ENCODE measurements around the gene SLC20A1. TPM values are rescaled to one million over a fixed set of nuclear protein-coding genes. Genes with fewer than 3 reads are reported as not detected.
A peak's percentile ranks its signal among the peaks of the same experiment; 100 is the strongest.
"Not testable (repeated sequence)": the region's sequence is repeated elsewhere in the genome, so short reads cannot be mapped to it uniquely, and the experiment has no call there.

Gene SLC20A1
- total RNA-seq, 2 experiments from 2014 or later, result 105 to 113 TPM

DNA sequence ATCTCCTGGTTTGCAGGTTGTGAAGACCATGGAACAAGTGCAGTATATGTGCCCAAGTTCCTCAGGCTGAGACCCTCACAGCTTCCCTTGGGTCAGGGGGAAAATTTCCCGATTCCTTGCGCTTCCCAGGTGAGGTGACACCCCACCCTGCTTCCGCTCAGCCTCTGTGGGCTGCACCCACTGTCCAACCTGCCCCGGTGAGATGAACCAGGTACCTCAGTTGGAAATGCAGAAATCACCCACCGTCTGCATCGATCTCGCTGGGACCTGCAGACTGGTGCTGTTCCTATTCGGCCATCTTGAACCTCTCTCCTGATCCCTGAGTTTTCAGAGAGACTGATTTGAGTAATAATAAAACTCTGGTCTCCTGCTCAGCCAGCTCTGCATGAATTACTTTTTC lies 30.7 kb upstream of the SLC20A1 start:
- H3K9me3 Mint-ChIP-seq, result no peaks in the 10 kb centered on the region
- H3K27me3 Mint-ChIP-seq, result peaks cover 25% of the 10 kb centered on the region
- DNase-seq, result peak; percentile 8
- H3K4me3 Mint-ChIP-seq, result no peak overlapping the region
- H3K4me1 Mint-ChIP-seq, result peaks cover 1% of the 10 kb centered on the region
- H3K27ac Mint-ChIP-seq, result no peak overlapping the region
- H3K36me3 Mint-ChIP-seq, result peaks cover 2% of the 10 kb centered on the region
- POLR2A ChIA-PET, result no interaction called here
- no peak for ATAC-seq (ENCODE audit: low read depth)

DNA sequence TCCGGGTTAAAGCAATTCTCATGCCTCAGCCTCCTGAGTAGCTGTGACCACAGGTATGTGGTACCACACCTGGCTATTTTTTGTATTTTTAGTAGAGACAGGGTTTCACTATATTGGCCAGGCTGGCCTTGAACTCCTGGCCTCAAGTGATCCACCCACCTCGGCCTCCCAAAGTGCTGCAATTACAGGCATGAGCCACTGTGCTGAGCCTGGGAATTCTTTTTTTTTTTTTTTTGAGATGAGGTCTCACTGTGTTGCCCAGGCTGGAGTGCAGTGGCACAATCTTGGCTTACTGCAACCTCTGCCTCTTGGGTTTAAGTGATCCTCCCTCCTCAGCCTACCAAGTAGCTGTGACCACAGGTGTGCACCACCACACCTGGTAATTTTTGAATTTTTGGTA lies 29.9 kb upstream of the SLC20A1 start:
- H3K4me3 Mint-ChIP-seq; POLR2A ChIA-PET; H3K27ac Mint-ChIP-seq; H3K9me3 Mint-ChIP-seq; H3K4me1 Mint-ChIP-seq; ATAC-seq (ENCODE audit: low read depth); DNase-seq; H3K36me3 Mint-ChIP-seq: not testable (repeated sequence)
- H3K27me3 Mint-ChIP-seq, result peaks cover 19% of the 10 kb centered on the region

DNA sequence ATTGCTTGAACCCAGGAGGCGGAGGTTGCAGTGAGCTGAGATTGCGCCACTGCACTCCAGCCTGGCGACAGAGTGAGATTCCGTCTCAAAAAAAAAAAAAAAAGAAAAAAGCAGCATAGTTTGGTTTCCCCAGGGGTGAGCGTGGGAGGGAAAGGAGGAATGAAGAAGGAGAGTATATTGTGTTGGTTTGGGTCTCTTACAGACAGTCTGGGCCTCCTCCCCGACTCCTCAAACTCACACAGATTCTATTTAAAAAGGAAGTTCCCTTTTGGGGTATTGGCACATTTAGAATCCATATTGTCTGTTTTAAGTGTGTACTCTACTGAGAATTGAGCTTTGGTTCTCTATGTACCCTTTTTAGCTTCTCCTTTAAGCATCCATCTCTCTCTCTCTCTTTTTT lies 27.4 kb upstream of the SLC20A1 start:
- Mint-ChIP-seq H3K4me3 (no peak overlapping the region), H3K4me1 (peaks cover 1% of the 10 kb centered on the region), H3K27ac (no peak overlapping the region), H3K27me3 (peaks cover 4% of the 10 kb centered on the region), H3K36me3 (no peaks in the 10 kb centered on the region), H3K9me3 (no peaks in the 10 kb centered on the region)
- POLR2A ChIA-PET, result interaction anchor here (0.6 kb wide), 1 partner anchor 16 kb away, joined by 3 read pairs; no protein-coding TSS in a partner anchor
- DNase-seq (no peak), ATAC-seq (ENCODE audit: low read depth) (no peak)

DNA sequence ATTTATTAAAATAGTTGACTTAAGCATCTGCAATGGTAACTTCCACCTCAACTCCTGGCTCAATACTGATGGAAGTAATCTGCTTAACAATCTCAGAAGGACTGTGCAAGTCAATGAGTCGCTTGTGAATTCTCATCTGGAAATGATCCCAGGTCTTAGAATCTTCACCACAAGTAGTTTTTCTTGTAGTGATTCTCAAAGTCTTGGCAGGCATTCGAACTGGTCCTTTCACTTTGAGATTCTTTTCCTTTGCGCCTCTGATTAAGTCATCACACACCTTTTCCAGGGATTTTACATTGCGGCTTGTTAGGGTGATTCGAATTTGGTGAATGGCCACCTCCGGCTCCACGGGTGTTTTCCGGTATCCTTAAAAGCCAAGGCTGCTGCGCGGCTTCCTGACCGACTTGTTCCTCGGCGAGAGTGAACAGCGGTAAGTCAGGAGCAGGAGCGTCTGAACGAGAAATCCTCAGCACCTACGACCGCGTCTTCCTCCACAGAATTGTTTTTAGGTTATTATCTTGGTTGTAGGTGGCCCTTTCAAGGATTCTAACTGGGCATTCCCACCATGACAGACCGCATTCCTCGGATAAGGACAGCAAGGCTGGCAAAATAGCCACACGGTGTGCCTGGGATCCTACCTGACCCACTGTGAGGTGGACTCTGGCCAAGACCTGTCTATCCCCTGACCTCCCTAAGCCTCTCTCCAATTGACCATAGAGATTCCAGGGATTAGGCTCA lies 23.8 kb upstream of the SLC20A1 start:
- Mint-ChIP-seq H3K9me3 (no peaks in the 10 kb centered on the region), H3K27me3 (peaks cover 2% of the 10 kb centered on the region), H3K4me3 (no peak overlapping the region), H3K27ac (no peak overlapping the region), H3K4me1 (peaks cover 20% of the 10 kb centered on the region), H3K36me3 (no peaks in the 10 kb centered on the region)
- ATAC-seq (ENCODE audit: low read depth), result no peak
- POLR2A ChIA-PET, result interaction anchor here (0.6 kb wide), 1 partner anchor 23 kb away, joined by 4 read pairs; no protein-coding TSS in a partner anchor
- no peak for DNase-seq

DNA sequence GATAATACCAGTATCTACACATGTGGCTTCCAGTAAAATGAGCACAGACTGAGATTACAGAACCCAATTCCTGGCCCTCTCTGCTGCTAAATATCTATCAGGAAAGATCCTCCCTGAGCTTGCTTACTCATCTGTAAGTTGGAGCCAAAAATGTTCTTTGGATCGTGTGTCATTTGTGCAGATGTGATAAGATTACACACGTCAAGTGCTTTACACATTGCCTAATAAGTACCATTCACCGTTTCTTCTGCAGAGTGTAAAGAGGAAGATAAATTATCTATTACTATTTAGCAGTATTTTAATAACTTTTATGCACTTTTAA lies 23.2 kb upstream of the SLC20A1 start:
- peaks cover 2% of the 10 kb centered on the region for H3K27me3 Mint-ChIP-seq
- H3K27ac Mint-ChIP-seq, result no peak overlapping the region
- no peak overlapping the region for H3K4me3 Mint-ChIP-seq
- no peaks in the 10 kb centered on the region for H3K36me3 Mint-ChIP-seq
- ATAC-seq (ENCODE audit: low read depth) (no peak), DNase-seq (no peak)
- H3K9me3 Mint-ChIP-seq, result no peaks in the 10 kb centered on the region
- peaks cover 24% of the 10 kb centered on the region for H3K4me1 Mint-ChIP-seq
- POLR2A ChIA-PET, result interaction anchor here (0.6 to 0.7 kb wide), 3 partner anchors 9 to 279 kb away, joined by 3 to 4 read pairs (median 4); no protein-coding TSS in a partner anchor

DNA sequence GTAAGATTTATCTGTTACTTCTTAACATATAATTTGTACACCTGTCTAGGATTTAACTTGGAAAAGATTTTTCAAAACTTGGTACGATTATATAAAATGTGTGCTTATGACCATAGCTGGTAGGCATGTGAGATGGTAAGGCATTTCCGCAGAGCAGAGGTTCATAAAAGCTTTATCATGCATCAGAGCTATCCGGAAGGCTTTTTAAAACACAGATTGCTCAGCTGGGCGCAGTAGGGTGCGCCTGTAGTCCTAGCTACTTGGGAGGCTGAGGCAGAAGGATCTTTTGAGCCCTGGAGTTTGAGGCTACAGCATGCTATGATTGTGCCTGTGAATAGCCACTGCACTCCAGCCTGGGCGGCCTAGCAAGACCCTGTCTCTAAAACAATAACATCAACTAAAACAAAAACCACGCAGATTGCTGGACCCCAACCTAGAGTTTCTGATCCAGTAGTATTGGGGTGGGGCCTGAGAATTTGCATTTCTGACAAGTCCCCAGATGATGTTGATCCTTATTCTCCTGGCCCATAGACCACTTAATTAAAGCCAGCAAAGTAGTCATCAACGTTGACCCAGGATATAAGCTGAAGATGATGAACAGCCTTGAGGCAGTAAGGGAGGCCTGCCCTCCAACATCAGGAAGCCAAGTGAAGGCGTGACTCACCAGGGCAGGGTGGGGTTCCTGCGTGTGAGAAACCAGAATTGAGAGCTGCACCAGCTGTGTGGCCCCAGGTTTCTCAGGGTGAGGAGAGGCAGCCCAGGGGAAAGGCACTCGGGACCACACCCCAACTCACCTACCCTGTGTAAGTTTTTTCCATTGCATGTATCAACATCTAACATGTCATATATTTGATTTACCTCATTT lies 21.6 kb upstream of the SLC20A1 start:
- Mint-ChIP-seq H3K36me3 (no peaks in the 10 kb centered on the region), H3K4me3 (peak overlapping the region; percentile 44)

DNA sequence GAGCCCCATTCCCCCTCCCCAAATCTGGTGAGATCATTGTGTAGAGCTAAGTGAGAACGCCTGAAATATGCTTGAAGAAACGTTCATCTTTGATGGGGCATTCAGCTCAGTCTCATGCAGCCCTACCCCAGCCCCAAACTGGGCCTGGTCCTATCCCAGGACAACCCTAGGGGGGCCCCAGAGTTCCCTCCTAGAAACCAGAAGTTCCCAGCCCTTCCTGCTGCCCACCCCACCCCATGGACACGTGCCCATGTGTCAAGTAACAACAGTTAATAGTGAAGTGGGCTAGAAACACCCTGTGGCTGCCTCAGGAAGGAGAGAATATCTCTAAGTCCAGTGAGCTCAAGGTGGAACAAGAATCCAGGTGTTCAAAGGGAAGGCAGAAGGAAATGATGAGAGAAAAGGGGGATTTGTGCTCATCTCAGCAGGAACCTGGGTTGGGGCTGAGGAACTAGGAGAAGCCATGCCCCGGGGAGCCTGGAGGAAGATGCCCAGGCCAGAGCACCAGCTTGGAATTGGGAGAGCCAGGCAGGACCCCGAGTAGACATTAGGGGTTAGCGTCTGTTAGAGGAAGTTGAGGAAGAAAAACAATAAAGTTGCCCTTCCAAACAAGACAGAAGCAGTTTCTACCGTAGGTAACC lies 20.1 kb upstream of the SLC20A1 start:
- Mint-ChIP-seq H3K27me3 (peaks cover 3% of the 10 kb centered on the region), H3K4me1 (peaks cover 51% of the 10 kb centered on the region), H3K27ac (peak overlapping the region; percentile 47), H3K4me3 (no peak overlapping the region), H3K9me3 (no peaks in the 10 kb centered on the region), H3K36me3 (peaks cover 2% of the 10 kb centered on the region)
- no peak for ATAC-seq (ENCODE audit: low read depth)
- POLR2A ChIA-PET, result interaction anchor here (1.3 to 14.3 kb wide), 8 partner anchors 7 to 100 kb away, joined by 3 to 293 read pairs (median 5); partner anchors contain the start of genes CHCHD5 and SLC20A1
- DNase-seq, result no peak

More for the DNA sequence above, 21.6 kb upstream of the SLC20A1 start:
- POLR2A ChIA-PET, result interaction anchor here (0.7 to 14.3 kb wide), 9 partner anchors 9 to 102 kb away, joined by 3 to 293 read pairs (median 4); partner anchors contain the start of genes CHCHD5 and SLC20A1
- Mint-ChIP-seq H3K27me3 (peaks cover 2% of the 10 kb centered on the region), H3K4me1 (peaks cover 36% of the 10 kb centered on the region), H3K9me3 (no peaks in the 10 kb centered on the region), H3K27ac (peak overlapping the region; percentile 82)
- peak; percentile 63 for DNase-seq
- peak; percentile 92 for ATAC-seq (ENCODE audit: low read depth)

DNA sequence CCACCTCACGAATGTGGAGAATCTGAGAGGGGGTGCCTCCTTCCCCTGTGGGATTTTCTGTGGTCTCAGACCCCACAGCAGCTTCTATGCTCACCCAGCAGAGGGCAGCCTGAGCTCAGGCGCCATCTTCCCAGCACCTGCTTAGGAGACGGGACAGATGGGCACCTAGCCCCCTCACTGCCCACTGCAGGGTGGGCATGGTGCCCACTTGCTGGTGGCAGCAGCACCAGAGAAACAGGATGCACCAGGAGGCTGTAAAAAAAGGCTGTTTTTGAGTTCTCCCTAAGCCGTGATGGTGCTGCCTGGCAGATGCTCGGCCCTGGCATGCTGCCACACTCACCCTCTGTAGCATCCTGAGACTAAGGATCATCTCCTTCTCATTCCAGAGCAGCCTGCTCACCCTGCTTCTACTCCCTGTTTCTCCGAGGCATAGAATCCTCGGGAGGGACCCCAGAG lies 19.1 kb upstream of the SLC20A1 start:
- H3K4me3 Mint-ChIP-seq, result peak overlapping the region; percentile 50
- POLR2A ChIA-PET, result interaction anchor here (1.2 to 14.3 kb wide), 6 partner anchors 8 to 99 kb away, joined by 3 to 293 read pairs (median 7); partner anchors contain the start of gene SLC20A1
- peak overlapping the region; percentile 85 for H3K27ac Mint-ChIP-seq
- DNase-seq, result peak; percentile 75
- peak; percentile 30 for ATAC-seq (ENCODE audit: low read depth)
- peaks cover 57% of the 10 kb centered on the region for H3K4me1 Mint-ChIP-seq
- H3K36me3 Mint-ChIP-seq, result peaks cover 2% of the 10 kb centered on the region
- peaks cover 3% of the 10 kb centered on the region for H3K27me3 Mint-ChIP-seq
- H3K9me3 Mint-ChIP-seq, result no peaks in the 10 kb centered on the region

DNA sequence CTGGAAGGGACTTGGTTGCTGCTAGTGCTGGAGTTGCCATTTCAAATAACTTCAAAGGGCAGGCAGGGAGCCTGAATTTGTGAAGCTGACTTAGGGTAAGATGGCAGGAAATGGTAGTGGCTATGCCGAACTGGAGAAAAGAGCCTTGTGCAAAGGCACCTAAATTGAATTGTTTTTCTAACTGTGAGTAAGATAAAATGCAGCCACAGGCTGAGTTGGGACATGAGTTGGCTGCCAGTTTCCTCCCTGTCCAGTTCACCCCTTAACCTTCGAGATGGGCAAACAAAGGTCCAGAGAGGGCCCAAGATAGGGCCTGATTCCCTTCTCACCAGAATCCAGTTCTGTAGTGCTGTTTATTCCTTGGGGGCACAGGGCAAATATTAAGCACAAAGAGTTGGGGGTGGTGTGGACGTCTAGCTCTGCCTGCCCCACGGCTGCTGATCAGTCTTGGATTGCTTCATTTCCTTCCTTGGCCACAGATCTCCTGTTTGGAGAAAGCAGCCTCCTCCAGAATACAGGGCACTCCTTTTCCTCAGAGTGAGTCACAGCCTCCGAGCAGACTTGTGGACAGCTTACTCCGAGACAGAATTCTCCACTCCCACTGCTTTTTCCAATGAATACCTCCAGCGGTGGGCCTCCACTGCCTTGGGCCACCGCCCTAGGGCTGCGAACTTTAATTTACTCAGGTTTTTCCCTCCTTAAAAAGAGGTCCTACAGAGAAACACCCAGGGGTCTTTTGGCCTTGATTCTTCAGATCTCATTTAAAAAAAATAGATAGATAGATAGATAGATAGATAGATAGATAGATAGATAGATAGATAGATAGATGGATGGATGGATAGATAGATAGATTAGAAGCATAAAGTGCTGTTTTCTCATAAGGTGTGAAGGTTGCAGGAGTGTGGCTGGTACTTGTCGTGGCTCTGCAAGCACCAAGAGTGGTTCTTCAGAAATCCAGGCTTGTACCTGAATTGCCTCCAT lies 18.4 kb upstream of the SLC20A1 start:
- peaks cover 61% of the 10 kb centered on the region for H3K4me1 Mint-ChIP-seq
- peak overlapping the region; percentile 50 for H3K4me3 Mint-ChIP-seq
- H3K9me3 Mint-ChIP-seq, result no peaks in the 10 kb centered on the region
- H3K27ac Mint-ChIP-seq, result peak overlapping the region; percentile 85
- H3K27me3 Mint-ChIP-seq, result peaks cover 3% of the 10 kb centered on the region
- POLR2A ChIA-PET, result interaction anchor here (1.0 to 14.3 kb wide), 6 partner anchors 9 to 100 kb away, joined by 3 to 293 read pairs (median 7); partner anchors contain the start of gene SLC20A1
- H3K36me3 Mint-ChIP-seq, result peaks cover 2% of the 10 kb centered on the region
- DNase-seq, result no peak
- ATAC-seq (ENCODE audit: low read depth), result no peak

DNA sequence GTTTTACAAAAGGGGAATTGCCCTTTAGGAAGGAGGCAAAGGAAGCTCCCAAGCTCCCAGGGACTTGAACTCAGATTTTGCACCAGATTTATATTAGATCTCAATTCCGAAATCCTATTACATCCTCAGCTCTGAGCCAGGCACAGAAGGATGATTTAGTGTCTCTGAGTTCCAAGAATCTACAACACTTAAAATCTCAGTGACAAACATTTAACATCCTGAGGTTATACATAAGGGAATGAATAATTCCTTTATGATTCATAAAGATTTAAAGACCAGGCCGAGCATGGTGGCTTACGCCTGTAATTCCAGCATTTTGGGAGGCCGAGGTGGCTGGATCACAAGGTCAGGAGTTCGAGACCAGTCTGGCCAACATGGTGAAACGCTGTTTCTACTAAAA lies 16.5 kb upstream of the SLC20A1 start:
- ATAC-seq (ENCODE audit: low read depth), result no peak
- H3K27ac Mint-ChIP-seq, result no peak overlapping the region
- peaks cover 3% of the 10 kb centered on the region for H3K27me3 Mint-ChIP-seq
- no peak for DNase-seq
- POLR2A ChIA-PET, result interaction anchor here (1.5 to 14.3 kb wide), 3 partner anchors 13 to 63 kb away, joined by 3 to 293 read pairs (median 15); partner anchors contain the start of gene SLC20A1
- H3K4me3 Mint-ChIP-seq, result no peak overlapping the region
- peaks cover 2% of the 10 kb centered on the region for H3K36me3 Mint-ChIP-seq
- H3K9me3 Mint-ChIP-seq, result no peaks in the 10 kb centered on the region
- H3K4me1 Mint-ChIP-seq, result peaks cover 65% of the 10 kb centered on the region

DNA sequence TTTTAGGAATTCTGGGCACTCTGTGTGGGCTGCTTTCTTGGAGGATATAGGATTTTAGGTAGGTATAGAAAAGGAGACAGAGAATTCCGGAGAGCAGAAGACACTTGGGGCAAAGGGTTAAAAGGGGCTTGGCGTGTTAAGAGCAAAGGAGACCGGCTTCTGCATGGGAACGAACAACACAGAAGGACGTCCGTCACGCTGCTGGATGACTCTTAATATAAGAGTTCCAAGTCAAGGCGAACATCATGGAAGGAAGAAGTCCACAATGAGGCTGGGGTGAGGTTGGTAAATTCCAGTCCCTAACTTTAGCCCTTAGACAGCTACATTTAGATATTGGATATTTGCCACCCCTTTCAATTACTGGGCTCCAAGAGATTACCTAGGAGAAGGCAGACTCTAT lies 15.9 kb upstream of the SLC20A1 start:
- Mint-ChIP-seq H3K4me1 (peaks cover 65% of the 10 kb centered on the region), H3K36me3 (peaks cover 2% of the 10 kb centered on the region), H3K9me3 (no peaks in the 10 kb centered on the region), H3K4me3 (no peak overlapping the region), H3K27ac (peak overlapping the region; percentile 11), H3K27me3 (peaks cover 3% of the 10 kb centered on the region)
- no peak for ATAC-seq (ENCODE audit: low read depth)
- POLR2A ChIA-PET, result interaction anchor here (0.8 to 14.3 kb wide), 3 partner anchors 16 to 96 kb away, joined by 3 to 293 read pairs (median 9); partner anchors contain the start of gene SLC20A1
- no peak for DNase-seq

DNA sequence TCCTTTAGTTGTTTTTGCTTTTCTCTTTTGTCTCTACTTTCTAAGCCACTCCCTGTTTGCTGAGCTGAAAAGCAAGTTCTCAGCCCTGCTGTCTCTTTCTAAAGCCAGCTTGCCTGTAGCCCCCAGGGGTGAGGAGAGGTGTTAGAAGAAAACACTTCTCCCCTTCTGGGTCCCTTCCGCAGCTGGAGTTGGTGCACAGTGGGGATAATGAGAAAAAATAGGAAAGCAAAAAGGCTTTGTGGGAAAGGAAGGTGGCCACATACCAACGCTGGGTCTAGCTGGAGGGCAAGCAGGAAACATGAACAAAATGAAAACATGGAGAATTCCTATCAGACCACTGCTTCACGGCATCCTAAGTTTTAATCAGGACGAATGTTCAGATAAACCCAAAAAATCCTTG lies 15.5 kb upstream of the SLC20A1 start:
- peaks cover 68% of the 10 kb centered on the region for H3K4me1 Mint-ChIP-seq
- H3K27me3 Mint-ChIP-seq, result peaks cover 3% of the 10 kb centered on the region
- no peak for ATAC-seq (ENCODE audit: low read depth)
- no peaks in the 10 kb centered on the region for H3K9me3 Mint-ChIP-seq
- POLR2A ChIA-PET, result interaction anchor here (0.6 to 14.3 kb wide), 8 partner anchors 16 to 350 kb away, joined by 3 to 293 read pairs (median 5); partner anchors contain the start of gene SLC20A1
- H3K4me3 Mint-ChIP-seq, result peak overlapping the region; percentile 90
- no peak for DNase-seq
- H3K36me3 Mint-ChIP-seq, result peaks cover 2% of the 10 kb centered on the region
- H3K27ac Mint-ChIP-seq, result peak overlapping the region; percentile 94

Data from activated naive CD8-positive, alpha-beta T cell treated with anti-CD3 and anti-CD28 coated beads, Interleukin-2, amount 10 ng/mL, durations not matched to agents 7 days and 5 days (primary cell).